Measurements from ENCODE around the gene BST2.

GRCh38 chr19:17404015-17404414, 1.4 kb downstream of the BST2 start:
- TF ChIP-seq CTCF (tag by site-specific recombination; IDR thresholded peaks at IDR 0.05) (no peak), ZNF670 (tag by site-specific recombination; IDR thresholded peaks at IDR 0.05; ENCODE audit: low read depth) (no peak)

Data from HEK293 (cell line).